G401.6 (cell line): ENCODE measurements around the gene MALT1.

ENCODE experiments used
- FAIRE-seq: peaks from 2 replicates; lab custom pipeline; 2012; peaks lifted over from hg19 to GRCh38; lab: Jason Lieb, UNC

The MALT1 gene

GRCh38 chr18:58690259-58690658, 19.0 kb downstream of the MALT1 start:
- no peak for FAIRE-seq

- FAIRE-seq: no peak
Measured at GRCh38 chr18:58691256-58691655, 20.0 kb downstream of the MALT1 start.

GRCh38 chr18:58692422-58693185, 21.3 kb downstream of the MALT1 start:
- FAIRE-seq: no peak

- no peak for FAIRE-seq
Measured at GRCh38 chr18:58694221-58694620, 23.0 kb downstream of the MALT1 start.

- no peak for FAIRE-seq
Measured at GRCh38 chr18:58694720-58695468, 23.6 kb downstream of the MALT1 start.

GRCh38 chr18:58695772-58696171, 24.5 kb downstream of the MALT1 start:
- no peak for FAIRE-seq

GRCh38 chr18:58697146-58697545, 25.9 kb downstream of the MALT1 start:
- FAIRE-seq: no peak

- no peak for FAIRE-seq
Measured at GRCh38 chr18:58698701-58699193, 27.5 kb downstream of the MALT1 start.

GRCh38 chr18:58699551-58699950, 28.3 kb downstream of the MALT1 start:
- no peak for FAIRE-seq

- no peak for FAIRE-seq
Measured at GRCh38 chr18:58700209-58700608, 28.9 kb downstream of the MALT1 start.

GRCh38 chr18:58712930-58713329, 41.7 kb downstream of the MALT1 start:
- no peak for FAIRE-seq

- FAIRE-seq: no peak
Measured at GRCh38 chr18:58714259-58714658, 43.0 kb downstream of the MALT1 start.

GRCh38 chr18:58714821-58715220, 43.6 kb downstream of the MALT1 start:
- no peak for FAIRE-seq

GRCh38 chr18:58715540-58715939, 44.3 kb downstream of the MALT1 start:
- no peak for FAIRE-seq

- no peak for FAIRE-seq
Measured at GRCh38 chr18:58716060-58716756, 44.9 kb downstream of the MALT1 start.

- no peak for FAIRE-seq
Measured at GRCh38 chr18:58721566-58722239, 50.4 kb downstream of the MALT1 start.

- no peak for FAIRE-seq
Measured at GRCh38 chr18:58723810-58724602, 52.7 kb downstream of the MALT1 start.

- no peak for FAIRE-seq
Measured at GRCh38 chr18:58726671-58727070, 55.4 kb downstream of the MALT1 start.

GRCh38 chr18:58727776-58728500, 56.7 kb downstream of the MALT1 start:
- FAIRE-seq: no peak

- FAIRE-seq: no peak
Measured at GRCh38 chr18:58728719-58729118, 57.5 kb downstream of the MALT1 start.

- no peak for FAIRE-seq
Measured at GRCh38 chr18:58730618-58731017, 59.4 kb downstream of the MALT1 start.
